HepG2 (cell line): Measurements from ENCODE around the gene TMIGD3. TPM values are rescaled to one million over a fixed set of nuclear protein-coding genes. Genes with fewer than 3 reads are reported as not detected.
A peak's percentile ranks its signal among the peaks of the same experiment; 100 is the strongest.

Experiments used
- ARNTL ChIP-seq: sonication (generic); formaldehyde crosslinking; IDR thresholded peaks from 2 replicates; pipeline ENCODE4 v1.4.0; 2020; ENCODE audit warnings: mild to moderate bottlenecking, missing genetic modification reagents
- ASH2L ChIP-seq: fragments of 300-600, 200-600 bp; sonication (generic); IDR thresholded peaks from 2 replicates; pipeline ENCODE4 v1.7.0; 2017; ENCODE audit warnings: low read depth, mild to moderate bottlenecking, moderate library complexity, mixed read lengths, low read length; ENCODE audit not compliant: insufficient read length
- CENPT ChIP-seq: sonication (generic); formaldehyde crosslinking; IDR thresholded peaks from 2 replicates; pipeline ENCODE4 v1.8.0; 2022; ENCODE audit warnings: low read depth, mild to moderate bottlenecking, moderate library complexity, missing genetic modification reagents
- CREM ChIP-seq, 2 experiments: sonication (generic) in 1 of 2; formaldehyde crosslinking in 1 of 2; IDR thresholded peaks; 2 replicates each; pipeline versions ENCODE4 v1.4.0 to v1.6.1; 2016 to 2020; ENCODE audit warnings: antibody characterized with exemption in 1 of 2, mild to moderate bottlenecking in 1 of 2, missing genetic modification reagents in 1 of 2
- ERF ChIP-seq: IDR thresholded peaks from 2 replicates; pipeline ENCODE4 v1.6.1; 2018; ENCODE audit warnings: missing biosample characterization, missing genetic modification reagents
- MEIS1 ChIP-seq: sonication (generic); formaldehyde crosslinking; IDR thresholded peaks from 2 replicates; pipeline ENCODE4 v1.9.0; 2021; ENCODE audit warnings: mild to moderate bottlenecking, missing genetic modification reagents, moderate library complexity, borderline replicate concordance
- NFIB ChIP-seq: sonication (generic); formaldehyde crosslinking; IDR thresholded peaks from 2 replicates; pipeline ENCODE4 v1.9.0; 2021; ENCODE audit warnings: missing genetic modification reagents, mild to moderate bottlenecking, borderline replicate concordance
- ZFY ChIP-seq: sonication (generic); formaldehyde crosslinking; IDR thresholded peaks from 2 replicates; pipeline ENCODE4 v1.4.0; 2020; ENCODE audit warnings: missing genetic modification reagents
- ZNF337 ChIP-seq: sonication (generic); formaldehyde crosslinking; IDR thresholded peaks from 2 replicates; pipeline ENCODE4 v1.5.1; 2020; ENCODE audit warnings: missing genetic modification reagents, low read depth, mild to moderate bottlenecking, borderline replicate concordance
- ZNF891 ChIP-seq: sonication (generic); formaldehyde crosslinking; IDR thresholded peaks from 2 replicates; pipeline ENCODE4 v1.5.0; 2020; ENCODE audit warnings: mild to moderate bottlenecking, missing genetic modification reagents
- ZSCAN9 ChIP-seq: IDR thresholded peaks from 2 replicates; pipeline ENCODE4 v1.6.1; 2016; ENCODE audit warnings: borderline replicate concordance
- polyA plus RNA-seq, 8 experiments: library from polyadenylated mRNA; depleted of rRNA in 3 of 8; stranded (reverse) in 7 of 8; unstranded in 1 of 8; fragments of >200 nt; fragmentation: Illumina TruSeq in 4 of 8; extraction: Trizol in 4 of 8; gene quantifications; 2 replicates each; pipeline versions ENCODE4 v1.2.1 to v1.2.3, GENCODE V29; 2011 to 2016; ENCODE audit warnings: low read depth in 4 of 8, missing spikeins in 1 of 8, mixed read lengths in 1 of 8; ENCODE audit not compliant: insufficient read depth in 1 of 8
- total RNA-seq, 5 experiments: library from RNA; depleted of rRNA; stranded (reverse); fragments of >200 nt; fragmentation: Illumina TruSeq; extraction: Trizol; gene quantifications; 2 replicates each; pipeline ENCODE4 v1.2.3, GENCODE V29; 2016; ENCODE audit warnings: low read depth in 1 of 5
- TF ChIP-seq, protein P1 (sequence below): sonication (generic); formaldehyde crosslinking; IDR thresholded peaks from 2 replicates; pipeline ENCODE4 v1.8.1; 2023; ENCODE audit warnings: missing genetic modification reagents, inconsistent platforms, borderline replicate concordance
- TF ChIP-seq, protein P2 (sequence below): sonication (generic); formaldehyde crosslinking; conservative IDR thresholded peaks from 2 replicates; pipeline ENCODE4 v1.4.0; 2020; ENCODE audit warnings: missing genetic modification reagents
- TF ChIP-seq, protein P3 (sequence below): IDR thresholded peaks from 2 replicates; pipeline ENCODE4 v1.4.0; 2020; ENCODE audit warnings: mild to moderate bottlenecking, missing genetic modification reagents
- TF ChIP-seq, protein P4 (sequence below): IDR thresholded peaks from 2 replicates; pipeline ENCODE4 v1.6.1; 2016; ENCODE audit warnings: missing genetic modification reagents, missing compliant biosample characterization

TMIGD3 gene
- total and polyA plus RNA-seq, 2 of the 13 experiments (the other 11 are each of a cell fraction or from before 2014, with no cell fraction given), result not detected

DNA sequence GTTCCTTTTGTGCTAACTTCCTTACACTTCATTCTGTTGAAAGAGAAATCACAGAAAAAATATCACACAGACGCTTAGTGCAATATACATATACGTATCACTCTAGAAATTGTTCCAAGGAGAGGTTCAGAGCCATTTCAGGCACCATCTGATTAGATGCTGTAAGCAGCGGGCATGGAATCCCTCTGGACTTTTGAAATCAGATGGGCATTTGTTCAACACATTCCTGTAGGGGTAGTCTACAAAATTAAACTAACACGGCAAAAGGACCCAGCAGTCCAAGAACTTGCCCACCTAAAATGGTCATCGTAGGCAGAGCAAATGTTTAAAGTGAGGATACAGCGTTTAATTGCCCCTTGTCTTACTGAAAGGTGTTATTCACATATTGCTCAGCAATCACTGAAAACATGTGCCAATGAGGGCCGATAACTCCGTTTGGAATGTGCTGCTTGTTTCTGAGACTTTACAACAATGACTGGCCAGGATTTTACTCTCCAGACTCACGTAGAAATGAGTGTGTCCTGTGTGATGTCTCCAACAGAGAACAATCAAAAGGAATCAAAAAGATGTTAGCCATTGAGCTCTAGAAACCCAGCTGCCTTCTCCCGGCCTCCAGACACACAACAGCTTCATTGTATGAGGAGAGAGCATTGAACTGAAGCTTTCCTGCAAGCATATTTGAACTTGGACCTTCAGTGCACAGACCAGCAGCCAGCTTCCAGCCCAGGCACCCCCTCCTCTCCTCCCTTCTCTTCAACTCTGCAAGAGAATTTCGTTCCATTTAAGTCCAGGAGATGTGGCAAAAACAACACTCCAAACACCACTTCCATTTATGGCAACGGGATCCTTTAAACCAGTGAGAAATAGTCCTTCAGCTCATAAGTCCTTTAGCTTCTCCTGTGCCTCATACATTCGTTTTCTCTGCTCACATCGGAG, 32.1 kb upstream of the TMIGD3 start (continued):
- TF ChIP-seq, protein P1, sequence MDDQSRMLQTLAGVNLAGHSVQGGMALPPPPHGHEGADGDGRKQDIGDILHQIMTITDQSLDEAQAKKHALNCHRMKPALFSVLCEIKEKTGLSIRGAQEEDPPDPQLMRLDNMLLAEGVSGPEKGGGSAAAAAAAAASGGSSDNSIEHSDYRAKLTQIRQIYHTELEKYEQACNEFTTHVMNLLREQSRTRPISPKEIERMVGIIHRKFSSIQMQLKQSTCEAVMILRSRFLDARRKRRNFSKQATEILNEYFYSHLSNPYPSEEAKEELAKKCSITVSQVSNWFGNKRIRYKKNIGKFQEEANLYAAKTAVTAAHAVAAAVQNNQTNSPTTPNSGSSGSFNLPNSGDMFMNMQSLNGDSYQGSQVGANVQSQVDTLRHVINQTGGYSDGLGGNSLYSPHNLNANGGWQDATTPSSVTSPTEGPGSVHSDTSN (CRISPR knock-in tag), result no peak
- 0 out of 2 replicates have a peak, but pooled peaks have one; percentile 58 for TF ChIP-seq ARNTL (CRISPR knock-in tag)
- no peak for TF ChIP-seq ZNF891
- TF ChIP-seq ERF (CRISPR knock-in tag), result peak; percentile 51
- TF ChIP-seq CREM (IDR thresholded peaks at IDR 0.05), result 0 out of 2 replicates have a peak, but pooled peaks have one; percentile 55
- no peak for TF ChIP-seq CREM (CRISPR knock-in tag; IDR thresholded peaks at IDR 0.05)
- TF ChIP-seq, protein P2, sequence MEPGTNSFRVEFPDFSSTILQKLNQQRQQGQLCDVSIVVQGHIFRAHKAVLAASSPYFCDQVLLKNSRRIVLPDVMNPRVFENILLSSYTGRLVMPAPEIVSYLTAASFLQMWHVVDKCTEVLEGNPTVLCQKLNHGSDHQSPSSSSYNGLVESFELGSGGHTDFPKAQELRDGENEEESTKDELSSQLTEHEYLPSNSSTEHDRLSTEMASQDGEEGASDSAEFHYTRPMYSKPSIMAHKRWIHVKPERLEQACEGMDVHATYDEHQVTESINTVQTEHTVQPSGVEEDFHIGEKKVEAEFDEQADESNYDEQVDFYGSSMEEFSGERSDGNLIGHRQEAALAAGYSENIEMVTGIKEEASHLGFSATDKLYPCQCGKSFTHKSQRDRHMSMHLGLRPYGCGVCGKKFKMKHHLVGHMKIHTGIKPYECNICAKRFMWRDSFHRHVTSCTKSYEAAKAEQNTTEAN (CRISPR knock-in tag), result peak; percentile 28; the same call in 1 of the 2 replicates
- TF ChIP-seq ZSCAN9, result peak; percentile 18; the same call in 1 of the 2 replicates
- TF ChIP-seq MEIS1 (CRISPR knock-in tag), result no peak
- TF ChIP-seq, protein P3, sequence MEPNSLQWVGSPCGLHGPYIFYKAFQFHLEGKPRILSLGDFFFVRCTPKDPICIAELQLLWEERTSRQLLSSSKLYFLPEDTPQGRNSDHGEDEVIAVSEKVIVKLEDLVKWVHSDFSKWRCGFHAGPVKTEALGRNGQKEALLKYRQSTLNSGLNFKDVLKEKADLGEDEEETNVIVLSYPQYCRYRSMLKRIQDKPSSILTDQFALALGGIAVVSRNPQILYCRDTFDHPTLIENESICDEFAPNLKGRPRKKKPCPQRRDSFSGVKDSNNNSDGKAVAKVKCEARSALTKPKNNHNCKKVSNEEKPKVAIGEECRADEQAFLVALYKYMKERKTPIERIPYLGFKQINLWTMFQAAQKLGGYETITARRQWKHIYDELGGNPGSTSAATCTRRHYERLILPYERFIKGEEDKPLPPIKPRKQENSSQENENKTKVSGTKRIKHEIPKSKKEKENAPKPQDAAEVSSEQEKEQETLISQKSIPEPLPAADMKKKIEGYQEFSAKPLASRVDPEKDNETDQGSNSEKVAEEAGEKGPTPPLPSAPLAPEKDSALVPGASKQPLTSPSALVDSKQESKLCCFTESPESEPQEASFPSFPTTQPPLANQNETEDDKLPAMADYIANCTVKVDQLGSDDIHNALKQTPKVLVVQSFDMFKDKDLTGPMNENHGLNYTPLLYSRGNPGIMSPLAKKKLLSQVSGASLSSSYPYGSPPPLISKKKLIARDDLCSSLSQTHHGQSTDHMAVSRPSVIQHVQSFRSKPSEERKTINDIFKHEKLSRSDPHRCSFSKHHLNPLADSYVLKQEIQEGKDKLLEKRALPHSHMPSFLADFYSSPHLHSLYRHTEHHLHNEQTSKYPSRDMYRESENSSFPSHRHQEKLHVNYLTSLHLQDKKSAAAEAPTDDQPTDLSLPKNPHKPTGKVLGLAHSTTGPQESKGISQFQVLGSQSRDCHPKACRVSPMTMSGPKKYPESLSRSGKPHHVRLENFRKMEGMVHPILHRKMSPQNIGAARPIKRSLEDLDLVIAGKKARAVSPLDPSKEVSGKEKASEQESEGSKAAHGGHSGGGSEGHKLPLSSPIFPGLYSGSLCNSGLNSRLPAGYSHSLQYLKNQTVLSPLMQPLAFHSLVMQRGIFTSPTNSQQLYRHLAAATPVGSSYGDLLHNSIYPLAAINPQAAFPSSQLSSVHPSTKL (CRISPR knock-in tag), result peak; percentile 87
- TF ChIP-seq, protein P4, sequence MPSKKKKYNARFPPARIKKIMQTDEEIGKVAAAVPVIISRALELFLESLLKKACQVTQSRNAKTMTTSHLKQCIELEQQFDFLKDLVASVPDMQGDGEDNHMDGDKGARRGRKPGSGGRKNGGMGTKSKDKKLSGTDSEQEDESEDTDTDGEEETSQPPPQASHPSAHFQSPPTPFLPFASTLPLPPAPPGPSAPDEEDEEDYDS, result peak; percentile 71
- no peak for TF ChIP-seq ZNF337 (CRISPR knock-in tag)
- TF ChIP-seq CENPT (CRISPR knock-in tag), result no peak
- TF ChIP-seq ASH2L, result peak; percentile 77
- no peak for TF ChIP-seq NFIB (CRISPR knock-in tag)
- TF ChIP-seq ZFY (CRISPR knock-in tag), result 0 out of 2 replicates have a peak, but pooled peaks have one; percentile 18
